ENCODE results near the gene CYP26A1.

The CYP26A1 gene

DNA sequence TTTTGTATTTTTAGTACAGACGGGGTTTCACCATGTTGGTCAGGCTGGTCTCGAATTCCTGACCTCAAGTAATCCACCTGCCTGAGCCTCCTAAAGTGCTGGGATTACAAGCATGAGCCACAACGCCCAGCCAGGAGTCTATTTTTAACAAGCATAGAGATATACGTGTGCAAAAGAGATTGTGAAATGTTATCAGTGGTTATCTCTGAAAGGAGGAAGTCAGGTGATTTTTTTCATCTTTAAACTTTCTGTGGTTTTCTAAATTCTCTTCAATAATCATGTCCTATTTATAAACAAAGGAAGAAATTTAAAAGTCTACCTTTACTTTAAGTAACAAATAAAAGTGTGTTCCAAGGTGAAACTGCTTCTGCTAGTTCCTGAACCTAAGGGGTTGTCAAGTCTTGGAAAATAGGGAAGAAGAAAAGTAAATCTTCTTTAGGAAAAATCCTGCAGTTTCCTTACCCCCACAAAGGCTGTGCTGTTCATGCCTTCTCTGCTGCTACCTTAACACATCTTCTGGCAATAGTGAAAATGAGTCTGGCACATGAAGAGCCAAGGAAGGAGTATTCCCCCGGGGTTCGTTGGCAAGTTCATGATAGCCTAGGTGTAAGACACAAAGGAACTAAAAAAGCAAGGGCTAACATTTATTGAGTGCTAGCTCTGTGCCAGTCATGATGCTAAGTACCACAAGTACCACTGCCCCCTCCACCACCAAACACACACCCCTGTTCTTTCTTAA, 51.1 kb downstream of the CYP26A1 start:
- DNase-seq: no peak

DNA sequence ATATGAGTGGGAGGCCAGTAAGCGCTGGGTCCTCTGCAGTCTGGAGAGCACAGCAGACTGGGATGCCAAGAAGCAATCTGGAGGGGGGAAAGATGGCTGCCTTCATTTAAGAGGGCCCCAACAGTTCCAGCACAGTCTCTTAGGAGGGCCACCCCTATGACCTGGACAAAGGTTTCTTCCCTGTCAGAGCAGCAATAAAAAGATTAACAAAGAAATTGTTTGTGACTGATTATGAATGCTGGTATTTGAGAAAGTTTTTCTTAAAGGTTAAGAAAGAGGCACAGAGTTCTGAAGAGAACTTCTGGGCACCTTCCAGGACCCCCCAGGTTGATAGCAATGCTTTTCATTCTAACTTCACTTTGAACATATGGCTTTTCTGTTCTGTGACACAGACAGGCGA, 52.3 kb downstream of the CYP26A1 start:
- DNase-seq: no peak

DNA sequence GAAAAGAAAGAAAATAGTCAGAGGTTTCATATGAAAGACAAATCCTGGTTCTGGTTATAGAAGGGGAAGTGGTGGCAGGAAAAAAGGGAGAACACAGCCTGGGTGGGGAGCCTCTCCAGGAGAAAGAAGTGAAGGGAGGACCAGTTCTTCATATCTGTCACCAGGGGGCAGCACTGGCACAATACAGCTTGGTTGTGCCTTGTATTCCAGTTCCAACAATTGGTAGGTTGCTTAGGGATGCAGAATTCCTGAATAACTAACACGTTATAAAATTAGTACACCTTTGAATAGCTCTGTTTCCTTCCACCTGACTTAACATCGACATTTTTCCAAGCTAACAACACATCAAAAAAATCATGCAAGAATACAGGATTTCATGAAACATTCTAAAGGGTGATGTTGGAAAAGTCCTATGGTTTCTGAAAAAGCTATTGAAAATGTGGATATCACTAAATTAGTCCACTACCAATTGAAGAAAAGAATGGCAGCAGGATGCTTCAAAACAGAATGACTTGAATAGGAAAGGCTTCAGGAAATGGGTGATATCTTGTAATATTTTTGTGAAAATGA, 52.9 kb downstream of the CYP26A1 start:
- DNase-seq: no peak

Measured in activated effector memory CD4-positive, alpha-beta T cell treated with Interleukin-2 at 50 U/mL for 16 hours (primary cell).